Measurements from ENCODE around the gene FAM117A.

DNA sequence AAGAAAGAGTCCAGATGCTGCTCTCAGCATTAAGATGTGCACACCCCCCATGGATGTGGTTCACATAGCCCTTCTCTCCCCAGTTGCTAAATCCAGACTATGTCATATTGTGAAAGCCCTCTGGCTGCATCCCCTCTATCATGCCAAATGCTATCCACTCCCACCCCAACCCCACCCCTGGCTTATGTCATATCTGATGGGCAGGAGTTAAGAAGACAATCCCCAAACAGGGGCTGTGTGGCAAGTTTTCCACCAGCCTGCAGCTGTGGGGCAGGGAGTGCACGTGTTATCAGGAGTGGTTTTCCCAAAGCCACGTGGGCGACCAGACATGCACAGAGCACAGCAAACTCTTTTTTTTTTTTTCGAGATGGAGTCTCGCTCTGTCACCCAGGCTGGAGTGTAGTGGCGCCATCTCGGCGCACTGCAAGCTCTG lies 10.0 kb downstream of the FAM117A start:
- TF ChIP-seq CTCF (conservative IDR thresholded peaks at IDR 0.05; ENCODE audit: low read depth, low read length) (no peak), EZH2phosphoT487 (IDR thresholded peaks at IDR 0.05; ENCODE audit: borderline replicate concordance, low read length) (no peak), EZH2 (IDR thresholded peaks at IDR 0.05; ENCODE audit: low read length, unreplicated experiment) (no peak)

Measured in PC-3 (cell line).